ENCODE data around the gene FRMD5.
A peak's percentile ranks its signal among the peaks of the same experiment; 100 is the strongest.

FRMD5 gene

GRCh38 chr15:43958861-43959330 is 236.2 kb downstream of the FRMD5 start:
- peak in 1 of 2 experiments; percentile 13 for DNase-seq

GRCh38 chr15:43957724-43958123 is 237.3 kb downstream of the FRMD5 start:
- no peak for DNase-seq

GRCh38 chr15:43955140-43955539 is 239.9 kb downstream of the FRMD5 start:
- DNase-seq: no peak

GRCh38 chr15:43954181-43954621 is 240.9 kb downstream of the FRMD5 start:
- DNase-seq: no peak

- no peak for DNase-seq
Measured at GRCh38 chr15:43953402-43953801, 241.7 kb downstream of the FRMD5 start.

GRCh38 chr15:43950531-43950930 is 244.5 kb downstream of the FRMD5 start:
- no peak for DNase-seq

GRCh38 chr15:43948691-43949325 is 246.3 kb downstream of the FRMD5 start:
- no peak for DNase-seq

- DNase-seq: no peak
Measured at GRCh38 chr15:43943511-43943910, 251.6 kb downstream of the FRMD5 start.

GRCh38 chr15:43942194-43942593 is 252.9 kb downstream of the FRMD5 start:
- DNase-seq: no peak

- DNase-seq: no peak
Measured at GRCh38 chr15:43941555-43941954, 253.5 kb downstream of the FRMD5 start.

GRCh38 chr15:43941071-43941470 is 254.0 kb downstream of the FRMD5 start:
- no peak for DNase-seq

GRCh38 chr15:43939070-43939469 is 256.0 kb downstream of the FRMD5 start:
- peak in 1 of 2 experiments; percentile 52 for DNase-seq

GRCh38 chr15:43934480-43934879 is 260.6 kb downstream of the FRMD5 start:
- no peak for DNase-seq

GRCh38 chr15:43932907-43933306 is 262.2 kb downstream of the FRMD5 start:
- peak; percentile 31 to 69 for DNase-seq

- no peak for DNase-seq
Measured at GRCh38 chr15:43931790-43932435, 263.2 kb downstream of the FRMD5 start.

GRCh38 chr15:43931119-43931518 is 264.0 kb downstream of the FRMD5 start:
- no peak for DNase-seq

GRCh38 chr15:43930556-43930955 is 264.5 kb downstream of the FRMD5 start:
- peak; percentile 10 to 43 for DNase-seq

GRCh38 chr15:43930079-43930478 is 265.0 kb downstream of the FRMD5 start:
- DNase-seq: peak in 1 of 2 experiments; percentile 14

- DNase-seq: no peak
Measured at GRCh38 chr15:43928152-43928551, 266.9 kb downstream of the FRMD5 start.

- no peak for DNase-seq
Measured at GRCh38 chr15:43927203-43927602, 267.9 kb downstream of the FRMD5 start.

- DNase-seq: no peak
Measured at GRCh38 chr15:43923553-43923952, 271.5 kb downstream of the FRMD5 start.

- DNase-seq: no peak
Measured at GRCh38 chr15:43922021-43922420, 273.1 kb downstream of the FRMD5 start.

GRCh38 chr15:43920815-43921214 is 274.3 kb downstream of the FRMD5 start:
- peak; percentile 91 to 97 for DNase-seq

- no peak for DNase-seq
Measured at GRCh38 chr15:43920254-43920600, 274.8 kb downstream of the FRMD5 start.
